ENCODE measurements around the gene MATN3. TPM values are rescaled to one million over a fixed set of nuclear protein-coding genes. Genes with fewer than 3 reads are reported as not detected.

Gene MATN3
- total RNA-seq, 4 donors from 2014 or later = 0.27 to 2.3 (median 0.33) TPM; not detected in 1

GRCh38 chr2:20030224-20030623 is 17.8 kb upstream of the MATN3 start:
- H3K27ac ChIP-seq = no peak overlapping the region
- no peak overlapping the region for H3K4me3 ChIP-seq (replicated peaks in 1 of 3)
- peaks cover 34 to 46% of the 10 kb centered on the region in 2 donors for H3K36me3 ChIP-seq
- no peaks in the 10 kb centered on the region for H3K9me3 ChIP-seq
- no peaks in the 10 kb centered on the region for H3K27me3 ChIP-seq
- 97 to 98% methylated on average over 6 of the region's 6 CpGs for WGBS, 2 donors
- DNase-seq = no peak
- intact Hi-C loops (cut with DNase I) = no loop called here
- TF ChIP-seq CTCF (IDR thresholded peaks at IDR 0.05) = no peak
- TF ChIP-seq POLR2A (IDR thresholded peaks at IDR 0.05) = no peak
- H3K4me1 ChIP-seq = peaks cover 0 to 8% of the 10 kb centered on the region in 2 donors

- Histone ChIP-seq H3K9me3 (no peaks in the 10 kb centered on the region), H3K4me3 (replicated peaks in 1 of 3) (no peak overlapping the region), H3K27ac (no peak overlapping the region), H3K36me3 (peaks cover 10 to 26% of the 10 kb centered on the region in 2 donors), H3K27me3 (no peaks in the 10 kb centered on the region), H3K4me1 (peaks cover 0 to under 1% of the 10 kb centered on the region in 2 donors)
- no peak for DNase-seq
- no peak for TF ChIP-seq CTCF (IDR thresholded peaks at IDR 0.05)
- TF ChIP-seq POLR2A (IDR thresholded peaks at IDR 0.05) = no peak
- WGBS, 2 donors = 84 to 86% methylated on average over 3 of the region's 3 CpGs
- intact Hi-C loops (cut with DNase I) = no loop called here
Observed at GRCh38 chr2:20027705-20028434, 15.4 kb upstream of the MATN3 start.

- intact Hi-C loops (cut with DNase I) = no loop called here
- no peak overlapping the region for H3K27ac ChIP-seq
- no peak for TF ChIP-seq POLR2A (IDR thresholded peaks at IDR 0.05)
- TF ChIP-seq CTCF (IDR thresholded peaks at IDR 0.05) = no peak
- no peaks in the 10 kb centered on the region for H3K27me3 ChIP-seq
- no peaks in the 10 kb centered on the region for H3K4me1 ChIP-seq
- 83 to 87% methylated on average over 4 of the region's 4 CpGs for WGBS, 2 donors
- no peaks in the 10 kb centered on the region for H3K9me3 ChIP-seq
- no peak for DNase-seq
- no peak overlapping the region for H3K4me3 ChIP-seq (replicated peaks in 1 of 3)
- H3K36me3 ChIP-seq = peaks cover 7 to 20% of the 10 kb centered on the region in 2 donors
Observed at GRCh38 chr2:20027260-20027677, 14.8 kb upstream of the MATN3 start.

GRCh38 chr2:20025065-20025786 is 12.8 kb upstream of the MATN3 start:
- WGBS, 2 donors = 93 to 95% methylated on average over 3 of the region's 3 CpGs
- no peaks in the 10 kb centered on the region for H3K27me3 ChIP-seq

More at GRCh38 chr2:20025065-20025786, 12.8 kb upstream of the MATN3 start:
- no peaks in the 10 kb centered on the region for H3K9me3 ChIP-seq
- TF ChIP-seq CTCF (IDR thresholded peaks at IDR 0.05) = no peak
- no peak for DNase-seq
- peaks cover 0 to 7% of the 10 kb centered on the region in 2 donors for H3K36me3 ChIP-seq
- H3K4me1 ChIP-seq = no peaks in the 10 kb centered on the region
- H3K4me3 ChIP-seq (replicated peaks in 1 of 3) = no peak overlapping the region
- intact Hi-C loops (cut with DNase I) = no loop called here
- H3K27ac ChIP-seq = no peak overlapping the region
